ENCODE results near the gene RAMP1.

The RAMP1 gene

DNA sequence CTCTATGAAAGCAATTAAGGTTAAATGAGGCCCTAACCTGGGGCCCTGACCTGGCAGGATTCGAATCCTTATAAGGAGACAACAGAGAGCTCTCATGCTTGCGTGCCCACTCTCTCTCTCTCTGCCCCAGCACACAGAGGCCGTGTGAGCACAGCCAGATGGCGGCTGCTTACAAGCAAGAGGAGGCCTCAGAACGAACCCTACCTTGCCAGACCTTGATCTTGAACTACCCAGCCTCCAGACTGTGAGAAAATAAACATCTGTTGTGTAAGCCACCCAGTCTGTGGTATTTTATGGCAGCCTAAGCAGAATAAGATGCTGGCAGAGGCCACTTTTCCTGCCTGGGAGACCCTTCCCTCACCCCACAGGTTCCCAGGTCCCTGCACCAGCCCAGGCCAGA lies 102.2 kb downstream of the RAMP1 start:
- DNase-seq = no peak

Measured in NCI-H345 (cell line).